Activated CD8-positive, alpha-beta memory T cell treated with anti-CD3 and anti-CD28 coated beads, Interleukin-2, amount 50 U/mL, for 4 hours (primary cell): ENCODE results near the gene PTPN18.
"Not testable (repeated sequence)": the region's sequence is repeated elsewhere in the genome, so short reads cannot be mapped to it uniquely, and the experiment has no call there.

Experiments used
- DNase-seq: peaks from one replicate; pipeline ENCODE4 v3.0.0-alpha.2; 2020

Gene PTPN18

DNA sequence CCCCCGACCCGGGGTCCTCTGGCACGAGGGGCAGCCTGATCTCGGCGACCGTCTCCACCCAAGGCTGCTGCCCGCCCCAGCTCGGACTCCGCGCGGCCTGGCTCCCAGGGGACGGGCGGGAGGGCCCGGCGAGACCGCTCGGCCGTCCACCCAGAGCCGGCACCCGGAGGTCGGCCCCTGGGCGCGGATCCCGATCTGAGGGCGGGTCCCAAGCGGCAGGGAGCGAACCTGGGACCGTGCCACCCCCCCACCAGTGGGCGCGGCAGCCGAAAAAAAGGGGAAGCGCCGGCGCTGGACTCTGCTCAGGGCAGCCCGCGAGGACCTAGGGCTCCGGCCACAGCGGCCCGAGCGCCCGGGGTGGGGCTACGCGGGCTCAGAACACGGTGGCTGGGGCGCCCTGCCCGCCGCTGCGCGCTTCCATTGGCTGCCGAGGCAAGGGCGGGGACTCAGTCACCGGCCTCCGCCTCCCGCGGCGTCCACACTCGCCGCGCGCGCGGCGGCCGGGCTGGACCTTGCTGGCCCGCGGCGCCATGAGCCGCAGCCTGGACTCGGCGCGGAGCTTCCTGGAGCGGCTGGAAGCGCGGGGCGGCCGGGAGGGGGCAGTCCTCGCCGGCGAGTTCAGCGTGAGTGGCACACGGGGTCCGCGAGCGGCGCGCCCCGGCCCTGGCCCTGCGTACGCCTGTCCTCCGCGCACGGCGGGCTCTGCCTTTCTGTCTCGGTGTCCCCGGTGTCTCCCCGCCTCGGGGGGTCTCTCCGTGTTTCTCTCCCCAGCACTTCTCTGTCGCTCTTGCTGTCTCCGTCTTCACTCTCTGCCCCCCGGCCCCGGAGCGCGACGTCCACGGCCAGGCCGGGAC lies at the start of gene PTPN18:
Gene PTPN18, plus strand, starts transcription at position 479 of the 854 bp plus-strand sequence. Its CDS starts 52 bp downstream, at position 531.
- peak; percentile 63 for DNase-seq

DNA sequence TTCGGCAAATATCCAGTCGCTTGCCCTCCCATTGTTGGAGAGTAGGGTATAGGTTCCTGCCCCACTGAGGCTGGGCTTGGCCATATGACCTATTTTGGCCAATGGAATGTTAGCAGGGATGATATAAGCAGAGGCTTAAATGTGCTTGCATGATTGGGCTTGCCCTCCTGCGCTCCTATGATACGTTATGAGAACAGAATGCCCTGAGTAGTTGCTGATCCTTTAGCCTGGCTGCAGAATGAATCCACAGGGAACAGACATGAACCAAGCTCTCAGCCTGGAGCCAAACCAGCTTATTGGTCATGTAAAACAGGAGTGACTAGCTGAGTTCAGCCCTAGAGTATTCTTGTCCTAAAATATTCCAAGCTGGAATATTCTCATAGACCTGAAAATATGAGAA lies 48.0 kb upstream of the PTPN18 start:
- DNase-seq: no peak

GRCh38 chr2:130310881-130311280 lies 45.0 kb upstream of the PTPN18 start:
- DNase-seq: no peak

DNA sequence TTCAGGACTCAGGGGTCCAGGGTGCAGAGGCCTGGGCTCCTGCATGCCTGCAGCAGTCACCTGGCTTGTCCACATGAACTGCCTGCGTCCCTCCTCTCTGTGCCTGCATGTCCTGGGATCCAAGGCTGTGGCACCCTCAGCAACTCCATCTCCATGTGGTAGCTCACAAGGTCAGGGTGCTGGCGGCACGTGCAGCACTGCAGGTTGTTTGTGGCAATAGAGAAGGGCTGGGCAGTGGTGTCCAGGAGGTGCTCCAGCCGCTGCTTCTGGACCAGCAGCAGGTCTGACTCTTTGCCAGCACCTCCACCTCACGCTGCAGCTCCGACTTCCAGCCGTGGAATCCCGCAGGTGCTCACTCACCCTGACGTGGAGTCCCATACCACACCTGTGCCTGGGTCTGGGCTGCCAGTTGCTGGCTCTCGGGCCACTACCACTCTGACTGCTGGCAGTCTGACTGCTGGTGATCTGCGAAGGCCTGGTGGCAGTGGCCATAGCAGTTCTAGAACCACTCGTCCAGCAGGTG lies 42.0 kb upstream of the PTPN18 start:
- DNase-seq: no peak

GRCh38 chr2:130314377-130314776 lies 41.5 kb upstream of the PTPN18 start:
- no peak for DNase-seq

GRCh38 chr2:130316596-130316995 lies 39.3 kb upstream of the PTPN18 start:
- DNase-seq: no peak

DNA sequence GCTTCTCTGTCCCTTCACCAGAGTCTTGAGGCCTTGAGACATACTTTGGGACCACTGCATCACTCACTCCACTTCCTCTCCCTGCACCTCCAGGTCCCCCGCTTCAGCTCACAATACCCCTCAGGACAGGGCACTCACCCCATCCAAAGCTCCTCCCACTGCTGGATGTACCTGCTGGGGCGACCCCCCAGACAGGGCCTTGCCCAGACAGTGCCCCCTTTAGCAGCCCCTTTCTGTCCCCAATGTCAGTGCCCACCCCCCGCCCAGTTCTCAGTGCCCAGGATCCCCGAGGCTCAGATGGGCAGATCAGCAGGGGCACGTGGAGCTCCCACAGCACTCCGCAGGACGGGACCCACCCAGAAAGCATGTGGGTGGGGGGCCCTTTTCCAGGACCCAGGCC lies 37.0 kb upstream of the PTPN18 start:
- DNase-seq: no peak

DNA sequence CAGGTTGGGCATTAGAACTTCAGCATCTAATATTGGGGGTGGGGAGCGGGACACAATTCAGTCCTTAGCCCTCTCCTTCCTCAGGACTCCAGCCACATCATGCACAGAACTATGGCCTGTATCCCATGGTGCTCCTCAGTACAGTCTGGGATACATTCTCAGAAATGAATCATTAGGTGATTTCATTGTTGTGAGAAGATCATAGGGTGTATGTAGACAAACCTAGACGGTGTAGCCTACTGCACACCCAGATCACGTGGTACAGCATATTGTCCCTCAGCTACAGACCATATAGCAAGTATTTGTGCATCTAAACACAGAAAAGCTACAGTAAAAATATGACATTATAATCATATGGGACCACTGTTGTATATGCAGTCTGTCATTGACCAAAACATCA lies 36.3 kb upstream of the PTPN18 start:
- DNase-seq: no peak

GRCh38 chr2:130327703-130328527 lies 27.9 kb upstream of the PTPN18 start:
- no peak for DNase-seq

GRCh38 chr2:130328710-130329109 lies 27.1 kb upstream of the PTPN18 start:
- DNase-seq: no peak

- peak; percentile 71 for DNase-seq
These were observed 23.4 kb upstream of the PTPN18 start for GRCh38 chr2:130332271-130333073.

DNA sequence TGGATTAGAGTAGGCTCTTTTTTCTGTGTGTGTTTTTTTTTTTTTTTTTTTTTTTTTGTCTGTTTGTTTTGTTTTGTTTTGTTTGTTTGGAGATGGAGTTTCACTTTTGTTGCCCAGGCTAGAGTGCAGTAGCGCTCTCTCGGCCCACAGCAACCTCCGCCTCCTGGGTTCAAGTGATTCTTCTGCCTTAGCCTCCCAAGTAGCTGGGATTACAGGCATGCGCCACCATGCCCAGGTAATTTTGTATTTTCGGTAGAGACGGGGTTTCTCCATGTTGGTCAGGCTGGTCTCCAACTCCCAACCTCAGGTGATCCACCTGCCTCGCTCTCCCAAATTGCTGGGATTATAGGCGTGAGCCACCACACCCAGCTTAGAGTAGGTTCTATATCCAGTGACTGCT lies 22.6 kb upstream of the PTPN18 start:
- not testable (repeated sequence) for DNase-seq

- DNase-seq: no peak
These were observed 21.8 kb upstream of the PTPN18 start for GRCh38 chr2:130334026-130334425.

GRCh38 chr2:130335226-130335625 lies 20.6 kb upstream of the PTPN18 start:
- no peak for DNase-seq

DNA sequence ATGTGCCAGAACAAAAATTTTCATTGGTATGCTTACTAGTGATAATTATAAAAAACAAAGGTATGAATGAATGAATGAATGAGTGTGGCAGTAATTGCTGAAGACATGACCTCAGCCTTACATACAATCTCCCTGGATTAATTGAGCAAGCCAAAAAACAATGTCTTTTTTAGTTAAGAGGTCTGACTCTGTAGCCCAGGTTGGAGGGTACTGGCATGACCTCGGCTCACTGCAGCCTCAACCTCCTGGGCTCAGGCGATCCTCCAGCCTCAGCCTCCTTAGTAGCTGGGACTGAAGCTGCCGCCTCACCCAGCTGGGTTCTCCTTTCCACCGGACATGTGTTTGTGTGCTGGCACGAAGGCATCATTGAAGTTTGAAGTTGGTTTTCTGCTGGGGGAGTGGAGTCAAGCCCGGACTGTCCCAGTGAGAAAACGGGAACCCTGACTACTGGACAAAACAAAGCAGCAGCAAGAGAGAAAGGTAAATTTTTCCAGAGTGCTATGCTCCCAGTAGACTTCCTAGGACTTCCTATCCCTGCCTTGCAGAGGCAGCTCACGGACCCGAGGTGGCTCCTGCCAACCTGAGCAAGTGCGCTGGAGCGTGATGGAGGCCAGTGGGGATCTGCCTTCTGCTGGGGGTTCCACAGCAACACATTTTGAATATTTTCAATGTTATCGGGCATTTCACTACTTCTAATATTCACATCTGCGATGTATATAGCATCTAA lies 19.5 kb upstream of the PTPN18 start:
- DNase-seq: no peak

DNA sequence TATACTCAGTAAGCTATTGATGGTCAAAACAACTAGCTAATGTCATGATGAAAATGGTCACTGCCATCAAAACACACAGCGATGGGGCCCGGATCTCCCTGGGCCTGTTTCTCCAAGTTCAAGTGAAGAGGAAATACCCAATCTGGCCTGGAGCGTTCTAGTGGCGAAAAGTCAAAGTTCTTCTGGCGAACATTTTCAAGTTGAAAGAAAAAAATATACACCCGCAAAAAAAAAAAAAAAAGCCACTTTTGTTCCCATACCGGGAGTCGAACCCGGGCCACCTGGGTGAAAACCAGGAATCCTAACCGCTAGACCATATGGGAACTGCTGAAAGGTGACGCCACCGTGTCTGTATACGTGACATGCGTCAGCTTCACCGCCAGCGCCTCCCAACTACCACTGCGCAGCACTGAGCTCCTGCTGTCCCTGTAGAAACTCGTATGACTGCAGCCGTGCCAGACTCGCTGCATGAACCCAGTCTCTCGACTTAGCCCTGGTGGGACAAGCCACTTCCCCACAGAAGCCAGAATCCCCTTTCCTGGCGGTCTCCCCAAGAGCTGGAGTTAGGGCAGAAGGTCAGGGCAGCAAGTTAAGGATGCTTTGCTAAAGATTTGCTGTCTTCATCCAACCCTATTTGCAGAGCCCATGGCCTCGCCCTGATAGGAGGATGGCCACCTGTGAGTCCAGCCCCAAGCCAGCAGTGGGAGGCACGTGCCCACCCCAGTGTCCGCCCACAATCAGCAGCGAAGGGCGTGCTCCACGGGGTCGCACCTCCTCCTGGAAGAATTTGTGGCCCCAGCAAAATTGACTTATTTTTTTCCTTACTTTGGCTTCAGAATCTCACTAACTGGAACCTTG lies 18.8 kb upstream of the PTPN18 start:
- no peak for DNase-seq

- no peak for DNase-seq
These were observed 18.0 kb upstream of the PTPN18 start for GRCh38 chr2:130337735-130338325.

- DNase-seq: no peak
These were observed 17.0 kb upstream of the PTPN18 start for GRCh38 chr2:130338793-130339345.

DNA sequence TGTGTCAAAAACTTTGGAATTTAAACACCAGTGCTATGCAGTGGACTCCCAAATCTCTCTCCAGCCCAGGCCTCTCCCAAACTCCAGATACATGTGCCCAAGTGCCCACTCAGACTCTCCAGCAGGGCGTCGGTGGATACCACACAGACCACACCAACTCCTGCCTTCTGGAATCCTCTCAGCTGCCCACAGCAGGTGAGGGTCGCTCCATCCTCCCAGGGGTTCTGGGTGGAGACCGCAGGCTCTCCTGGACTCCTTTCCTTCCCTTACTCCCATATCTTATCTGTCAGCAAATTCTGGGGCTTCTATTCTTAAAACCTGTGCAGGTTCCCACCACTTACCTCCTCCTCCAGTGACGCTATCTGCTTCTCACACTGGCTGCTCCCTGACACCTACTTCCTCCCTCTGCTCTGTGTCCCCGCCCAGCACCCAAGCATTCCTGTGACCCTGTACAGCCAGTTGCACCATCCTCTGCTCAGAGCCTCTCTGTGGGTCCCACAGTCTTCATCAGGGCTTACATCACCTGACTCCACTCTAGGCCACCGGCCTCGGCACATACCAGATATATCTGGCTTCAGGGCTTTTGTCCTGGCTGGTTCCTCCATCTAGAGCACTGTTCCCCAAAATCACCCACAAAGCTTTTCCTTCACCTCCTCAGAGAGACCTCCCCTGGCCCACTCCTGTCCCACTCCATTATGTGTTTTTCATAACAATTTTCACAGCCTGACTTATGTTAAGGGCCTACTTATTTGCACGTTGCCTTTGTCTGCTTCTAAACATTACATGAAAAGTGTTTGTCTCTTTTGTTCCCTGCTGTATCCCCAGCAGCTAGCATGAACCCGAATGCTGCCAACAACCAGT lies 15.7 kb upstream of the PTPN18 start:
- DNase-seq: no peak
